PC-9 (cell line): Measurements from ENCODE around the gene PXN.

ENCODE experiments used
- EZH2 ChIP-seq: fragments of 200-600 bp; sonication (generic); IDR thresholded peaks from 2 replicates; pipeline ENCODE4 v1.8.0; 2017; ENCODE audit warnings: antibody characterized with exemption, low read depth
- TF ChIP-seq, protein P1 (sequence below): fragments of 200-600 bp; sonication (generic); conservative IDR thresholded peaks from 2 replicates; pipeline ENCODE4 v1.6.1; 2017; ENCODE audit warnings: mixed run types, antibody characterized with exemption, mild to moderate bottlenecking, moderate library complexity

GRCh38 chr12:120290609-120291305, 25.2 kb upstream of the PXN start:
- TF ChIP-seq EZH2, result no peak
- TF ChIP-seq, protein P1, sequence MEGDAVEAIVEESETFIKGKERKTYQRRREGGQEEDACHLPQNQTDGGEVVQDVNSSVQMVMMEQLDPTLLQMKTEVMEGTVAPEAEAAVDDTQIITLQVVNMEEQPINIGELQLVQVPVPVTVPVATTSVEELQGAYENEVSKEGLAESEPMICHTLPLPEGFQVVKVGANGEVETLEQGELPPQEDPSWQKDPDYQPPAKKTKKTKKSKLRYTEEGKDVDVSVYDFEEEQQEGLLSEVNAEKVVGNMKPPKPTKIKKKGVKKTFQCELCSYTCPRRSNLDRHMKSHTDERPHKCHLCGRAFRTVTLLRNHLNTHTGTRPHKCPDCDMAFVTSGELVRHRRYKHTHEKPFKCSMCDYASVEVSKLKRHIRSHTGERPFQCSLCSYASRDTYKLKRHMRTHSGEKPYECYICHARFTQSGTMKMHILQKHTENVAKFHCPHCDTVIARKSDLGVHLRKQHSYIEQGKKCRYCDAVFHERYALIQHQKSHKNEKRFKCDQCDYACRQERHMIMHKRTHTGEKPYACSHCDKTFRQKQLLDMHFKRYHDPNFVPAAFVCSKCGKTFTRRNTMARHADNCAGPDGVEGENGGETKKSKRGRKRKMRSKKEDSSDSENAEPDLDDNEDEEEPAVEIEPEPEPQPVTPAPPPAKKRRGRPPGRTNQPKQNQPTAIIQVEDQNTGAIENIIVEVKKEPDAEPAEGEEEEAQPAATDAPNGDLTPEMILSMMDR, result no peak
